Omental fat pad (tissue), 4 donors: Measurements from ENCODE around the gene LPIN3. TPM values are rescaled to one million over a fixed set of nuclear protein-coding genes. Genes with fewer than 3 reads are reported as not detected.

Experiments used
- ATAC-seq: fragments of 150-250 bp; one replicate; pipeline ENCODE4 v1.9.1; 2016; ENCODE audit warnings: mild to moderate bottlenecking, moderate library complexity; ENCODE audit not compliant: low FRiP score
- DNase-seq: peaks from one replicate; pipeline ENCODE4 v3.0.0-alpha.2; 2019; ENCODE audit warnings: low spot score
- CTCF ChIP-seq, 3 donors: fragments of 450-650 bp; IDR thresholded peaks; one replicate each; pipeline ENCODE4 v1.5.1; 2016 to 2017; ENCODE audit warnings: antibody characterized with exemption in 3 of 3, mild to moderate bottlenecking in 3 of 3, moderate library complexity in 2 of 3
- total RNA-seq, 4 donors: library from RNA; depleted of rRNA; stranded (reverse); fragments of >200 nt; gene quantifications; one replicate each; pipeline ENCODE4 v1.1.0, GENCODE V29; 2016

Gene LPIN3
- total RNA-seq, 4 donors from 2014 or later: 17.2 to 51.2 (median 34.2) TPM

GRCh38 chr20:41367393-41367695 is 26.7 kb downstream of the LPIN3 start:
- ATAC-seq: no peak
- no peak for TF ChIP-seq CTCF (IDR thresholded peaks at IDR 0.05)

GRCh38 chr20:41367956-41368355 is 27.3 kb downstream of the LPIN3 start:
- DNase-seq (no peak), ATAC-seq (no peak)
- no peak for TF ChIP-seq CTCF (IDR thresholded peaks at IDR 0.05)

More at GRCh38 chr20:41367393-41367695, 26.7 kb downstream of the LPIN3 start:
- DNase-seq: no peak

- TF ChIP-seq CTCF (IDR thresholded peaks at IDR 0.05): no peak
- DNase-seq (no peak), ATAC-seq (no peak)
Measured at GRCh38 chr20:41369673-41370072, 29.1 kb downstream of the LPIN3 start.

GRCh38 chr20:41370176-41370575 is 29.6 kb downstream of the LPIN3 start:
- ATAC-seq: no peak
- DNase-seq: no peak
- no peak for TF ChIP-seq CTCF (IDR thresholded peaks at IDR 0.05)

- no peak for ATAC-seq
- DNase-seq: no peak
- no peak for TF ChIP-seq CTCF (IDR thresholded peaks at IDR 0.05)
Measured at GRCh38 chr20:41371371-41371770, 30.8 kb downstream of the LPIN3 start.

GRCh38 chr20:41373251-41373783 is 32.7 kb downstream of the LPIN3 start:
- ATAC-seq (no peak), DNase-seq (no peak)
- no peak for TF ChIP-seq CTCF (IDR thresholded peaks at IDR 0.05)
